GM21619 (cell line): ENCODE measurements around the gene MLLT1.

Source experiments
- ATAC-seq: cut with Tn5 transposase; IDR thresholded peaks from one replicate; pipeline ENCODE4 v1.9.1; 2021; ENCODE audit not compliant: unreplicated experiment

The MLLT1 gene

DNA sequence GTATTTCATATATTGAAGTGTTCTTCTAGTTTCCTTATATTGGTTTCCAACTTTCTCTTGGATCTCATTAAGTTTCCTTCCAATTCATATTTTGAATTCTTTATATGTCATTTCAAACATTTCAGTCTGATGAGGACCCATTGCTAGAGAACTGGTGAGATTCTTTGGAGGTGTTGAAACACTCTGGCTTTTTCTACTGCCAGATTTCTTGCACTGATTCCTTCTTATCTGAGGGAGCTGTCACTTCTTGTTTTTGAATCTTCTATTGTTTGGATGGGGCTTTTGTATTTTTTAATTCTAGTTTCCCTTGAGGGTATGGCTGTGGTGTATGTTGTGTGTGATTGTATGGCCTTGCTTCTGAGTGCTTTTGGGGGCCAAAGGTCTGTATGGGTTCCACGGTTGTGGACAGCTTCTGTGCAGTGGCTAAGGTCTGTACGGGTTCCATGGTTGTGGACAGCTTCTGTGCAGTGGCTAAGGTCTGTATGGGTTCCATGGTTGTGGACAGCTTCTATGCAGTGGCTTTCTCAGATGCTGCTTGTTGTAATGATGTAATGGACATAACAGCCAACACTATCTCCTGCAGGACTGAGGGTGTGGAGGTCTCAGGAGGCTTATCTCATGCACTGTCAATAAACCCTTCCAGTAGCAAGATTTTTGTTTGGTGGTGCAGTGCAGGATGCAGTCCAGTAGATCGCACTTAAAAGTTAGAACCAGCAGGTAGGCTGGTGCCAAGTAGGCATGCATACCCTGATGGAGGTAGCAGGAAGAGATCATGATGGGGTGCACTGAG lies 107.5 kb downstream of the MLLT1 start:
- ATAC-seq: no peak

DNA sequence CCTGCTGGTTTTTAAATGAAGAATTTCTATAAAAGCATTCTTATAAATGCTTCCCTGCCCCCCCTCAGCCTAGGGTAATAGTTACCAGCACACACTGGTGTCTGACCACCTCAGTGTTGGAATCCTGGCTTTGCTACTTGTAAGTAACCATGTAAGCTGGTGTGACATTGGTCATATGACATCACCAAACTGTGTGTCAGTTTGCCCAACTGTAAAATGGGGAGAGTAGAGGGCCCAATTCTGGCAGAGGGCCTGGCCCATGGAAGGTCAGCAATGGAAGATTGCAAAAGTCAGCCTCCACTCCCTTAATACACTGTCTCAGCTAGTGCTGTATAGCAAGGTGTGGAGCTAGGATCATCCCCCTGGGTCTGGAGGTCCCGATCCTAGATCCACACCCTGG lies 112.7 kb downstream of the MLLT1 start:
- ATAC-seq: no peak

GRCh38 chr19:6164906-6165531 lies 114.8 kb downstream of the MLLT1 start:
- ATAC-seq: no peak

- no peak for ATAC-seq
Observed at GRCh38 chr19:6161271-6161850, 118.4 kb downstream of the MLLT1 start.
